ENCODE measurements around the gene CTLA4.

DNA sequence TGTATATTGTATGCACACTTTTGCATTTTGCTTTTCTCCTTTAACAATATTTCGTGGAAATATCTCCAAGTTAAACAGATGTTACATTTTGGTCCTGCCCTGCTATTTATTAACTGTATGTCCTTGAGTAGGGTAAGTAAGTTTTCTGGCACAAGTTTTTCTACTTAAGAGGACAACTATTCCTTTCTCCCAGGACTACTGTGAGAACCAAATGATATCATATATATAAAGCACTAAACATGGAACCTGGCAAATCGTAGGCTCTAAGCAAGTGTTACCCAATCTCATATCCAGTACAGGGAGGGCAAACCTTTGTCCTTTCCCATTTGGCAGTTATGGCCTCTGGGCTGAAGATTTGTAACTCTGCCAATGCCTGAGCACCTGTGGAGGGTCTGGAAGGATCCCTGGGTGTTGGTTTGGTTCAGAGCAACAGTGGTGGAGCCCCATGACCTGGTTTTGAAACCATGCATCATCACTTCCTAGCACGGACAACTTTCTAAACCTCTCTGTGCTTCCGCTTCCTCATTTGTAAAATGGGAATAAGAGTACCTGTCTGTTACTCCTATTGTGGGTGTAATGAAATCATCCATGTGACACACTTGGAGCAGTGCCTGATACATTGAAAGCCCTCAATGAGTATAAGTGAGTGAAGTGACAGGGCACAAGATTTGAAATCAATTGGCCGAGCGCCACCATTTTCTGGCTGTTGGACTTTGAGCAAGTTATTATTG, 40.7 kb downstream of the CTLA4 start:
- no peak for TF ChIP-seq CTCF (IDR thresholded peaks at IDR 0.05)
- TF ChIP-seq EP300 (IDR thresholded peaks at IDR 0.05): no peak

All from suprapubic skin (tissue), 3 donors.